HG02623 (cell line): Measurements from ENCODE around the gene ALLC.
"Not testable (repeated sequence)": the region's sequence is repeated elsewhere in the genome, so short reads cannot be mapped to it uniquely, and the experiment has no call there.

Experiments used
- ATAC-seq: cut with Tn5 transposase; IDR thresholded peaks from one replicate; pipeline ENCODE4 v1.9.1; 2021; ENCODE audit warnings: moderate library complexity; ENCODE audit not compliant: unreplicated experiment

The ALLC gene

DNA sequence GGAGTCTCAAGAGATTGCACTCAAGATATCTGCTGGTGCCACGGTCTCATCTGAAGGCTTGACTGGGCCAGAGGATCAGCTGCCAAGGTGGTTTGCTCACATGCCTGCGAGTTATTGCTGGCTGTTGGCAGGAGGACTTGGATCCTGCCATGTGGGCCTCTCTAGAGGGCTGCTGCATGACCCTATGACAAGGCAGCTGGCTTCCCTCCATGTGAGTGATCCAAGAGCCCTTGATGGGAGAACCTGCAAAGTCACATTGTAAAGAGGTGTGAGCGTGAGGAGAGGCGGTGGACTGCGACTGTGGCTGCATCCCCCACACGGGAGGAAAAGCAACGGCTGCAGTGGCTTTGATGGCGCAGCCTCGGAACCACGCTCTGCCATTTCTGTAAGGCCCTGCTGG, 4.0 kb upstream of the ALLC start:
- ATAC-seq: no peak

GRCh38 chr2:3654531-3655225, 3.3 kb upstream of the ALLC start:
- no peak for ATAC-seq

DNA sequence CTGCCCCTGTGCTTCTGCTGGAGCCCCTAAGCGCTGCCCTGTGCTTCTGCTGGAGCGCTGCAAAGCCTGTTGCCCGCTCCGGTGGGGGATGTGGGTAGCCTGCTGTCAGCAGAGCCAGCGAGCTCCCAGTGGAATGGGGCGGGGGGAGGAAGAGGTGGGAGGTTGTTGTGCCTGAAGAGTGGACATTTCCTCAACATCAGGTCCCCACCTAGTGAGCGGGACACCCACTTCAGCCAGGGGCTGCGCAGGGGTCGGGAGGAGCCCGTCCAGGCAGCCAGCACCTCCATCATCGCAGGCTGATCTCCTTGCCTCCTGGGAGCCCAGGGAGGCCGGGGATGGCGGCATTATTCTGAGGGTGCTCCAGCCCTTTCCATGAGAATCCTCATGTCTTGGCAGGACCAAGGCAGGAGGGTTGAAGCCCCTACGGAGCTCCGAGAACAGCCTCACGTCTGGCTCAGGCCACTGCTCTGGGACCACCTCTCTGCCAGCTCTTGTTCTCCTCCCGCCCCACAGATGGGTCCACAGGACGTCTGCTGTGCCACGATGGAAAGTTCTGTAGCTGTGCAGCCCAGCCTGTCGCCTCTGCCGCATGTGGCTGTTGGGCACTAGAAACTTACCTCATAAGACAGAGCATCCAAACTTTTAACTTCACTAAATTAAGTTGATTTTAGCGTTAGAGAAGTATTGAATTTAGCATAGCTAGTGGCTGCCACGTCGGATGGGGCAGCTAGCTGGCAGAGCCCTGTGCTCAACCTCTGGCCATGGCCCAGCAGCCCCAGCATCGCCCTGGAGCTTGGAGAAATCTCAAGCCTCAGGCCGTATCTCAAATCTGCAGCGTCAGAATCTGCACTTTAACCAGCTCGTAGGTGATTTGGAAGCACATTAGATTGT, 1.9 kb upstream of the ALLC start:
- no peak for ATAC-seq

- ATAC-seq: no peak
Measured at GRCh38 chr2:3656762-3657721, 958 bp upstream of the ALLC start.

DNA sequence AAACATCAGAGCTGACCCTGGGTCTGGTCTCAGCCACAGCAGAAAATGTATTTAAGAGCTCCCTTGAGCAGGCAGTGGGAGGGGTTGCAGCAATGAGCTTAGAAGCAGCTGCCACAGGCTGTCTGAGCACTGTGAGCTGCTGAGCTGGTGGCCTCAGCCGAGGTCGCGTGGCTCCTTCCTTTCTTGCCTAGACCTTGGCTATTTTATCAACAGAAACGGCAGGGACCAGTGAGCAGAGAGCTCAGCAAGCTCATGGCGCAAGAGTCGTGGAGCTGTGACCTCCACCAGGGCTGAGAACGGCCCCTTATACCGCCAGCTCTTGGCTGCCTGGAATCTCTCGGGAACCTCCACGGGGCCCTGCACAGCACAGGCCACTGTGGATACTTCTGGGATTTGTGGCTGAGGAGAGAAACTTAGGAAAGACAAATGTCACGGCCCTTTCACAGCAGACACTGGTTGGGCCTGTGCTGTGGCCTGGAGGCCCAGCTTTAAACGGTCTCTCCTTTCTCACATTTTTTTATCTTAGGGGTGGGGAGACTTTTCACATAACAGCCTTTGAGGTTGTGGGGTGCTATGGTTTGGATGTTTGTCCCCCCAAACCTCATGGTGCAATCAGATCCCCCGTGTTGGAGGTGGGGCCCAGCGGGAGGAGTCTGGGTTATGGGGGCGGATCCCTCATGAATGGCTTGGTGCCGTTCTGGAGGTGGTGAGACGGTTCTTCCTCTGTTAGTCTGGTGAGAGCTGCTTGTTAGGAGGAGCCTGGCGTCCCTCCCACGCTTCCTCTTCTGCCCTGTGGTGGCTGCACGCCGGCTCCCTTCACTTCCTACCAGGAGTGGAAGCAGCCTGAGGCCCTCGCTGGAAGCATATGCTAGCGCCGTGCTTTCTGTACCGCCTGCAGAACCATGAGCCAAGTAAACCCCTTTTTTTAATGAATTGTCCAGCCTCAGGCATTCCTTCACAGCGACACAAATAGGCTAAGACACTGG, 1.7 kb downstream of the ALLC start:
- no peak for ATAC-seq

DNA sequence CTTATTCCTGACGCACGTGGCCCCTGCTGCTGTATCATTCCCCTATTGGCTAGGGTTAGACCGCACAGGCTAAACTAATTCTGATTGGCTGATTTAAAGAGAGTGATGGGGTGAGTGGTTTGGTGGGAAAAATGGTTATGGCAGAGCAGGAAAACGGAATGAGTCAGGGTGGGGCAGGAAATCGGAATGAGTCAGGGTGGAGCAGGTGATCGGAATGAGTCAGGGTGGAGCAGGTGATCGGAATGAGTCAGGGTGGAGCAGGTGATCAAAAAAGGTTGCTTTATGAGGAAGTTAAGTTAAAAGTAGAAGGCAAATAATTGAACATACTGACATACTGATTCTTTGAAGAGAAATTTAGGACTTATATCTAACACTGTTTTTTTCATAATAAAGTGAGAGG, 2.6 kb downstream of the ALLC start:
- ATAC-seq: not testable (repeated sequence)

GRCh38 chr2:3661149-3661660, 3.2 kb downstream of the ALLC start:
- ATAC-seq: no peak

GRCh38 chr2:3662239-3662638, 4.2 kb downstream of the ALLC start:
- ATAC-seq: no peak

DNA sequence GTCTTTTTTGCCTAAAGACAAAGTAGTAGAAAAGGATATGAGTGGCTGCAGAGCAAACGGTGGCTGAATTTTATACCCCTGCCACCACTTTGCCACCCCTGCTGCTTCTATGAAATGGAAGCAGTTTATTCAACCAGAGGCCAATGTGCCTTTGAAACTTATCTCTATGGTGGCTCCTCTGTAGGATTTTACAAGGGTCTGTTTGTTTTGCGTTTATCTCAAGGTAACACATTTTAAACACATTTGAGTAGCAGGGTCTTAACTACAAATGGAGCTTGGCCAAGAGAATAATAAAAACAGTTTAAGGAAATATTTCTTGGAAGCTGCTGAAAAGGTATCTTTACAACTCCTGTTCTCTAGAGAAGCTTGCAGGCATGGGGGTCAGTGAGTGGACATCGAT, 6.1 kb downstream of the ALLC start:
- ATAC-seq: no peak

DNA sequence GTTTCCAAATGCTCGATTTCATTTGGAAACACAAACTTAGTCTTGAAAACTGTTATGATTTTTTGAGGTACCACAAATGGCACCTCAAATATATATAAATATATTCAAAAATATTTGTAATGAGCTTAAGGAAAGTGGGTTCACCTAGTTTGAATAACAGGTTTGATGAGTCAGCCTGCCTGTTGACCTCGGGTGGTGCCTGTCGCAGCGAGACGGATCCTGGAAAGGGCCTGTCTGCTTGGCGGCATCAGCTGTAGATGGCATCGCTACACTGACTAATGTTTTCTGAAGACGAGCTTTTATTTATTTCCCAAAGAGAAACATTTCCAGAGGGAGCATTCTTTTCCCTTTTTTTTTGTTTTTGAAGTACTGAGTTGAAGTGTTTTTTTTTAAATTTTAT, 6.9 kb downstream of the ALLC start:
- ATAC-seq: no peak

GRCh38 chr2:3665886-3666612, 8.0 kb downstream of the ALLC start:
- ATAC-seq: no peak

- no peak for ATAC-seq
Measured at GRCh38 chr2:3666613-3666975, 8.6 kb downstream of the ALLC start.

DNA sequence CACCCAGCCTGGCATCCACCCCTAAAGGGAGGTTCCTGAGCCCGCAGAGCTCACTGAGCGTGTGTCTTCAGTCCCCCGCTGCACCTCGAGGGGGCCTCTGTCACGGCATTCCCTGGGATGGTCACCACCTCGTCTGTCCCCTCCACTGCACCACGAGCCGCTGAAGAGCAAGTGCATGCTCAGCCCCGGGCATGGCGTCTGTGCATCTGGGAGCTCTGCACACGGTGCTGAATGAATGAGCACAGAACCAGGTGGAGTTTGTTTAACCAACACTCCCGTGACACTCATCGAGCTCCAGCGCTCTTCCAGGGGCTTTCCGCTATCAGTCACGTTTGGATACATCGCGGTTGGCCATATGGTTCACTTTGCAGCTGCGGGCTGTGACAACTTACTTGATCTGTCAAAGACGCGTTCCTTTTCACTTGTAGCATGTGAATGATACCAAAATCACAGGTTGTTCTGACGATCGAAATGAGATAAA, 9.2 kb downstream of the ALLC start:
- ATAC-seq: no peak

DNA sequence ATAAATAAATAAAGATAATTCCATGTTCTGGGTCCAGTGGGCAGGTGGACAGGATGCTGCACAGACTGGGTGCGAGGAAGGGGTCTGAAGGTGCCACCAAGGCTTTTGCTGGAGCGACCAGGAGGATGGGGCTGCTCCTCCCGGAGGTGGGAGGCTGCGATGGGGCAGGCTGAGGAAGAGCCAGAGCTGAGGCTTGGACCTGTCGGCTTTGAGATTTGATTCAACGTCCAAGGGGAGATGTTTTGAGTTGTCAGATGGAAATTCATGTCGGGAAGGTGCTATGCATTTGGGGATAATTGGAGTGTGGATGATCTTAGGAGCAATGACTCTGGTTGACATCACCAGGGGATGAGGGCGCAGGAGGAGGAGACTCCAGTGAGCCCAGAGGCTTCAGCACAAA, 11.7 kb downstream of the ALLC start:
- no peak for ATAC-seq

- ATAC-seq: no peak
Measured at GRCh38 chr2:3670376-3670775, 12.4 kb downstream of the ALLC start.

GRCh38 chr2:3670941-3671340, 12.9 kb downstream of the ALLC start:
- ATAC-seq: no peak

GRCh38 chr2:3672861-3673678, 15.1 kb downstream of the ALLC start:
- ATAC-seq: no peak
